ENCODE data around the gene OR13C2.

The OR13C2 gene

GRCh38 chr9:104555521-104555920 is 49.9 kb downstream of the OR13C2 start:
- Histone ChIP-seq H4K20me1 (no peaks in the 10 kb centered on the region), H3K36me3 (no peaks in the 10 kb centered on the region), H3K27ac (no peak overlapping the region), H3K4me3 (no peak overlapping the region), H3K9ac (no peak overlapping the region), H3K4me2 (no peak overlapping the region), H3K9me3 (replicated peaks in 1 of 11) (peaks cover 0 to 18% (median 7%) of the 10 kb centered on the region in 11 experiments; a peak in 8 of 22 replicates), H3K27me3 (no peaks in the 10 kb centered on the region), H3K4me1 (no peaks in the 10 kb centered on the region)
- no peak for TF ChIP-seq Cebpa-rat (IDR thresholded peaks at IDR 0.05)
